ENCODE measurements around the gene OR2L8. TPM values are rescaled to one million over a fixed set of nuclear protein-coding genes. Genes with fewer than 3 reads are reported as not detected.

The OR2L8 gene
- total RNA-seq, 6 experiments from 2014 or later, result not detected

DNA sequence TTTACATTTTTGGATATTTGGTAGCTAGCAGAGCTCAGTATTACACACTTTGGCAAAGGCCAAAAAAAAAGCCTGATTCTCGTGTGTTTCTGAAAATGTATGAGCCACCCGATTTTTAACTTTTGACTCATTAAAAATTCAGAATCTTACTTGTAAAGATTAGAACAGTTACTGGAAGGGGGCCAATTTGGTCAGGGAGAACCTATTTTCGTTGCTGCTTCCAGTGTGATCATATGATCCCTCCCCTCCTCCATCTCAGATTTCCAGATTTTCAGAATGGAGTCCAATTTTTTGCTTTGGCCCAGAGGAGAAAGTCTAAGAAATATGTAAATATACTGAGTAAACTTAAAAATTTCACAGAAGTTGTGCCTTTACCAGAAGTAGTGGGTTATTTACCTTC is 13.1 kb downstream of the OR2L8 start:
- Histone ChIP-seq H3K4me1 (no peaks in the 10 kb centered on the region), H3K36me3 (no peaks in the 10 kb centered on the region), H3K4me3 (no peak overlapping the region), H3K9me3 (no peaks in the 10 kb centered on the region), H3K27ac (no peak overlapping the region), H3K27me3 (no peaks in the 10 kb centered on the region)
- no peak for TF ChIP-seq POLR2A (IDR thresholded peaks at IDR 0.05)
- TF ChIP-seq, protein P1, sequence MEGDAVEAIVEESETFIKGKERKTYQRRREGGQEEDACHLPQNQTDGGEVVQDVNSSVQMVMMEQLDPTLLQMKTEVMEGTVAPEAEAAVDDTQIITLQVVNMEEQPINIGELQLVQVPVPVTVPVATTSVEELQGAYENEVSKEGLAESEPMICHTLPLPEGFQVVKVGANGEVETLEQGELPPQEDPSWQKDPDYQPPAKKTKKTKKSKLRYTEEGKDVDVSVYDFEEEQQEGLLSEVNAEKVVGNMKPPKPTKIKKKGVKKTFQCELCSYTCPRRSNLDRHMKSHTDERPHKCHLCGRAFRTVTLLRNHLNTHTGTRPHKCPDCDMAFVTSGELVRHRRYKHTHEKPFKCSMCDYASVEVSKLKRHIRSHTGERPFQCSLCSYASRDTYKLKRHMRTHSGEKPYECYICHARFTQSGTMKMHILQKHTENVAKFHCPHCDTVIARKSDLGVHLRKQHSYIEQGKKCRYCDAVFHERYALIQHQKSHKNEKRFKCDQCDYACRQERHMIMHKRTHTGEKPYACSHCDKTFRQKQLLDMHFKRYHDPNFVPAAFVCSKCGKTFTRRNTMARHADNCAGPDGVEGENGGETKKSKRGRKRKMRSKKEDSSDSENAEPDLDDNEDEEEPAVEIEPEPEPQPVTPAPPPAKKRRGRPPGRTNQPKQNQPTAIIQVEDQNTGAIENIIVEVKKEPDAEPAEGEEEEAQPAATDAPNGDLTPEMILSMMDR (IDR thresholded peaks at IDR 0.05), result no peak
- intact Hi-C loops (cut with DNase I), result no loop called here
- DNase-seq (no peak), ATAC-seq (no peak)
- 15% methylated on average over 3 of the region's 3 CpGs for whole genome bisulfite sequencing (ENCODE audit: insufficient coverage, low coverage, low lambda C conversion rate, missing lambda C conversion rate)

DNA sequence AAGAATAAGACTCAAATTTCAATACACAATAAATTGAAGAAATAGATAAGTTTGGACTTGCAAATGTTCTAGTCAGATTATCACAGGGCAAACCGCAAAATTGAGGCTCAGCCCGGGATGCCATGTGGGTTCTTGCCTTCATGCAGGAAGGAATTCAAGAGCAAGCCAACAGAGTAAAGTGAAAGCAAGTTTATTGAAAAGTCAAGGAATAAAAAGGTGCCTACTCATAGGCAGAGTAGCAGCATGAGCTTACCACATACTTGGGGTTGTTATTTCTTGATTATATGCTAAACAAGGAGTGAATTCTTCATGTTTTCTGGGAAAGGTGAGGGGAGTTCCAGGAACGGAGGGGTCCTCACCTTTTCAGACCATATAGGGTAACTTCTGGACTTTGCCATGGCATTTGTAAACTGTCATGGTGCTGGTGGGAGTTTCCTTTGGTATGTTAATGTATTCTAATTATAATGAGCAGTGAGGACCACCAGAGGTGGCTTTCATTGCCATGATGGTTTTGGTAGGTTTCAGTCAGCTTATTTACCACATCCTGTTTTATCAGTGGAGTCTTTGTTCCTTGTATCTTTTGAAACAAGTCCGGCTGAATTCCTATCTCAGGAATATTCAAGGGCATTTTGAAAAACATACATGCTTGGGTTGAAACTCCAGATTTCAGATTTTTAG is 14.4 kb downstream of the OR2L8 start:
- ATAC-seq (no peak), DNase-seq (no peak)
- Histone ChIP-seq H3K4me1 (no peaks in the 10 kb centered on the region), H3K27me3 (no peaks in the 10 kb centered on the region), H3K27ac (no peak overlapping the region), H3K4me3 (no peak overlapping the region), H3K9me3 (no peaks in the 10 kb centered on the region), H3K36me3 (no peaks in the 10 kb centered on the region)
- intact Hi-C loops (cut with DNase I), result no loop called here
- no peak for TF ChIP-seq POLR2A (IDR thresholded peaks at IDR 0.05)
- TF ChIP-seq, protein P1 (IDR thresholded peaks at IDR 0.05), result no peak
- WGBS (ENCODE audit: insufficient coverage, low coverage, low lambda C conversion rate, missing lambda C conversion rate), result 34% methylated on average over 4 of the region's 4 CpGs

DNA sequence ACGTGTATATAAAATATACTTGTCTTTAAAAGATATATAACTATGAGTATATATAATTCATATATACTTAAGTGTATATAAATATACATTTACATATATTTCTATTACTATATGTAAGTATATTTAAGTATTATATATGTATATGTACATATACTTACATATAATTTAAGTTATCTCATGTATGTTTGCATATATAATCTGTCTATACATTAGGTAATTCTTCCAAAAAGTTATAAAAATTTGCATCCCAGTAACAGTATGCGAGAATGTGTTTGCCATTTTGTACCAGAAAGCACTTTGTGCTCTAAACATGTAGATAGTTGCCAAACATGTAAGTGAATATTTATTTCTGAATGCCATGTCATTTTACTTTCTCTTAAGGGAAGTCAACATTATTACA is 16.3 kb downstream of the OR2L8 start, which contains the start of gene OR2AK2:
Gene OR2AK2, plus strand, starts transcription at position 301 of the 400 bp plus-strand sequence. CDS start 144 bp downstream, outside the sequence.
- ATAC-seq, result no peak
- intact Hi-C loops (cut with DNase I), result no loop called here
- no peak for TF ChIP-seq POLR2A (IDR thresholded peaks at IDR 0.05)
- TF ChIP-seq, protein P1 (IDR thresholded peaks at IDR 0.05), result no peak

GRCh38 chr1:247966532-247967204 is 18.0 kb downstream of the OR2L8 start:
- Histone ChIP-seq H3K36me3 (no peaks in the 10 kb centered on the region), H3K27ac (no peak overlapping the region), H3K4me3 (no peak overlapping the region), H3K4me1 (no peaks in the 10 kb centered on the region), H3K27me3 (no peaks in the 10 kb centered on the region), H3K9me3 (no peaks in the 10 kb centered on the region)
- TF ChIP-seq POLR2A (IDR thresholded peaks at IDR 0.05), result no peak
- TF ChIP-seq, protein P1 (IDR thresholded peaks at IDR 0.05), result no peak
- WGBS (ENCODE audit: insufficient coverage, low coverage, low lambda C conversion rate, missing lambda C conversion rate), result 36% methylated on average over 3 of the region's 5 CpGs
- DNase-seq (no peak), ATAC-seq (no peak)
- intact Hi-C loops (cut with DNase I), result no loop called here

More for the DNA sequence above, 16.3 kb downstream of the OR2L8 start, which contains the start of gene OR2AK2:
- DNase-seq, result no peak
- H3K27ac ChIP-seq, result no peak within 1 kb of the TSS
- WGBS (ENCODE audit: insufficient coverage, low coverage, low lambda C conversion rate, missing lambda C conversion rate), result 62% methylated on average over 2 of the region's 2 CpGs
- no peaks in the 10 kb centered on the region for H3K27me3 ChIP-seq
- no peaks in the 10 kb centered on the region for H3K9me3 ChIP-seq
- no peaks in the 10 kb centered on the region for H3K4me1 ChIP-seq
- no peak within 1 kb of the TSS for H3K4me3 ChIP-seq
- H3K36me3 ChIP-seq, result no peaks in the 10 kb centered on the region
